Measurements from ENCODE around the gene CPNE6. TPM values are rescaled to one million over a fixed set of nuclear protein-coding genes. Genes with fewer than 3 reads are reported as not detected.
A peak's percentile ranks its signal among the peaks of the same experiment; 100 is the strongest.

Gene CPNE6
- total and polyA plus RNA-seq, 2 of the 13 experiments (the other 11 are each of a cell fraction or from before 2014, with no cell fraction given), result not detected

GRCh38 chr14:24116128-24116814, 44.9 kb downstream of the CPNE6 start (continued):
- TF ChIP-seq HNRNPLL (IDR thresholded peaks at IDR 0.05; ENCODE audit: low read depth, low read length, poor library complexity, severe bottlenecking) (no peak), THAP8 (CRISPR knock-in tag; IDR thresholded peaks at IDR 0.05; ENCODE audit: borderline replicate concordance) (no peak), XBP1 (CRISPR knock-in tag; IDR thresholded peaks at IDR 0.05) (no peak), ZMYM4 (CRISPR knock-in tag; IDR thresholded peaks at IDR 0.05) (0 out of 2 replicates have a peak, but pooled peaks have one; percentile 14), ZNF468 (CRISPR knock-in tag; IDR thresholded peaks at IDR 0.05) (no peak), FOXC1 (CRISPR knock-in tag; IDR thresholded peaks at IDR 0.05; ENCODE audit: borderline replicate concordance) (no peak), GABPA (IDR thresholded peaks at IDR 0.05; ENCODE audit: low read depth, low read length) (no peak), GABPA (CRISPR knock-in tag; IDR thresholded peaks at IDR 0.05; ENCODE audit: low read depth) (no peak), ZNF205 (CRISPR knock-in tag; IDR thresholded peaks at IDR 0.05) (no peak), ZNF101 (CRISPR knock-in tag; IDR thresholded peaks at IDR 0.05; ENCODE audit: borderline replicate concordance, low read depth) (no peak), RXRB (CRISPR knock-in tag; IDR thresholded peaks at IDR 0.05; ENCODE audit: borderline replicate concordance) (no peak), BRCA1 (CRISPR knock-in tag; IDR thresholded peaks at IDR 0.05) (no peak), DNMT1 (CRISPR knock-in tag; IDR thresholded peaks at IDR 0.05) (no peak), THAP11 (CRISPR knock-in tag; IDR thresholded peaks at IDR 0.05) (no peak), MIER2 (CRISPR knock-in tag; IDR thresholded peaks at IDR 0.05) (no peak), PLRG1 (conservative IDR thresholded peaks at IDR 0.05) (no peak), ZNF382 (CRISPR knock-in tag; IDR thresholded peaks at IDR 0.05; ENCODE audit: borderline replicate concordance) (no peak), NCOR1 (IDR thresholded peaks at IDR 0.05; ENCODE audit: borderline replicate concordance, low read length) (no peak), SIN3A (IDR thresholded peaks at IDR 0.05; ENCODE audit: borderline replicate concordance, low read depth, low read length) (0 out of 2 replicates have a peak, but pooled peaks have one; percentile 8), POGK (CRISPR knock-in tag; conservative IDR thresholded peaks at IDR 0.05) (no peak), ZNF567 (CRISPR knock-in tag; IDR thresholded peaks at IDR 0.05; ENCODE audit: borderline replicate concordance) (no peak; the same call in 1 of the 2 replicates), SMYD3 (CRISPR knock-in tag; IDR thresholded peaks at IDR 0.05) (no peak), ZNF430 (CRISPR knock-in tag; IDR thresholded peaks at IDR 0.05) (peak; percentile 61; the same call in 1 of the 2 replicates)
- TF ChIP-seq, protein P1, sequence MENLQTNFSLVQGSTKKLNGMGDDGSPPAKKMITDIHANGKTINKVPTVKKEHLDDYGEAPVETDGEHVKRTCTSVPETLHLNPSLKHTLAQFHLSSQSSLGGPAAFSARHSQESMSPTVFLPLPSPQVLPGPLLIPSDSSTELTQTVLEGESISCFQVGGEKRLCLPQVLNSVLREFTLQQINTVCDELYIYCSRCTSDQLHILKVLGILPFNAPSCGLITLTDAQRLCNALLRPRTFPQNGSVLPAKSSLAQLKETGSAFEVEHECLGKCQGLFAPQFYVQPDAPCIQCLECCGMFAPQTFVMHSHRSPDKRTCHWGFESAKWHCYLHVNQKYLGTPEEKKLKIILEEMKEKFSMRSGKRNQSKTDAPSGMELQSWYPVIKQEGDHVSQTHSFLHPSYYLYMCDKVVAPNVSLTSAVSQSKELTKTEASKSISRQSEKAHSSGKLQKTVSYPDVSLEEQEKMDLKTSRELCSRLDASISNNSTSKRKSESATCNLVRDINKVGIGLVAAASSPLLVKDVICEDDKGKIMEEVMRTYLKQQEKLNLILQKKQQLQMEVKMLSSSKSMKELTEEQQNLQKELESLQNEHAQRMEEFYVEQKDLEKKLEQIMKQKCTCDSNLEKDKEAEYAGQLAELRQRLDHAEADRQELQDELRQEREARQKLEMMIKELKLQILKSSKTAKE (CRISPR knock-in tag; IDR thresholded peaks at IDR 0.05; ENCODE audit: borderline replicate concordance), result no peak
- TF ChIP-seq, protein P2, sequence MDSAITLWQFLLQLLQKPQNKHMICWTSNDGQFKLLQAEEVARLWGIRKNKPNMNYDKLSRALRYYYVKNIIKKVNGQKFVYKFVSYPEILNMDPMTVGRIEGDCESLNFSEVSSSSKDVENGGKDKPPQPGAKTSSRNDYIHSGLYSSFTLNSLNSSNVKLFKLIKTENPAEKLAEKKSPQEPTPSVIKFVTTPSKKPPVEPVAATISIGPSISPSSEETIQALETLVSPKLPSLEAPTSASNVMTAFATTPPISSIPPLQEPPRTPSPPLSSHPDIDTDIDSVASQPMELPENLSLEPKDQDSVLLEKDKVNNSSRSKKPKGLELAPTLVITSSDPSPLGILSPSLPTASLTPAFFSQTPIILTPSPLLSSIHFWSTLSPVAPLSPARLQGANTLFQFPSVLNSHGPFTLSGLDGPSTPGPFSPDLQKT (CRISPR knock-in tag; IDR thresholded peaks at IDR 0.05; ENCODE audit: borderline replicate concordance), result no peak

Measured in HepG2 (cell line).